GM18858 (cell line): ENCODE results near the gene KIF14.

Experiments
- ATAC-seq: cut with Tn5 transposase; IDR thresholded peaks from one replicate; pipeline ENCODE4 v1.9.1; 2021; ENCODE audit not compliant: unreplicated experiment

The KIF14 gene

GRCh38 chr1:200620273-200621131, at the start of gene KIF14:
Gene KIF14, minus strand, starts transcription at chr1:200620751. Its CDS starts 2,028 bp downstream, at chr1:200618723.
- peak; percentile 70 for ATAC-seq

GRCh38 chr1:200669314-200670241, 49.0 kb upstream of the KIF14 start, which contains the start of gene DDX59:
Gene DDX59, minus strand, starts transcription at chr1:200669907. Its CDS starts 3,167 bp downstream, at chr1:200666740.
- peak; percentile 76 for ATAC-seq

GRCh38 chr1:200668514-200669313, 48.2 kb upstream of the KIF14 start:
- no peak for ATAC-seq

- ATAC-seq: no peak
Measured at GRCh38 chr1:200666309-200666708, 45.8 kb upstream of the KIF14 start.

- ATAC-seq: no peak
Measured at GRCh38 chr1:200665861-200666260, 45.3 kb upstream of the KIF14 start.

GRCh38 chr1:200660719-200661118, 40.2 kb upstream of the KIF14 start:
- ATAC-seq: no peak

GRCh38 chr1:200659269-200659668, 38.7 kb upstream of the KIF14 start:
- no peak for ATAC-seq

GRCh38 chr1:200658037-200658818, 37.7 kb upstream of the KIF14 start:
- no peak for ATAC-seq

- ATAC-seq: peak; percentile 96
Measured at GRCh38 chr1:200654660-200655059, 34.1 kb upstream of the KIF14 start.

- no peak for ATAC-seq
Measured at GRCh38 chr1:200653022-200653462, 32.5 kb upstream of the KIF14 start.

- ATAC-seq: no peak
Measured at GRCh38 chr1:200652378-200652777, 31.8 kb upstream of the KIF14 start.

- ATAC-seq: no peak
Measured at GRCh38 chr1:200646515-200646914, 26.0 kb upstream of the KIF14 start.

GRCh38 chr1:200644021-200644420, 23.5 kb upstream of the KIF14 start:
- ATAC-seq: no peak

- no peak for ATAC-seq
Measured at GRCh38 chr1:200642481-200642880, 21.9 kb upstream of the KIF14 start.

- no peak for ATAC-seq
Measured at GRCh38 chr1:200640963-200641401, 20.4 kb upstream of the KIF14 start.

- ATAC-seq: no peak
Measured at GRCh38 chr1:200640373-200640962, 19.9 kb upstream of the KIF14 start.

GRCh38 chr1:200638073-200638472, 17.5 kb upstream of the KIF14 start:
- ATAC-seq: no peak

- no peak for ATAC-seq
Measured at GRCh38 chr1:200636681-200637080, 16.1 kb upstream of the KIF14 start.
